Endothelial cell of umbilical vein (primary cell): ENCODE data around the gene NFKB1. TPM values are rescaled to one million over a fixed set of nuclear protein-coding genes. Genes with fewer than 3 reads are reported as not detected.

Experiments used
- BruUV-seq: library from RNA; stranded (reverse); fragments of 400-500 nt; replicated peaks from 2 replicates; lab custom pipeline; 2021; lab: Mats Ljungman, UMichigan
- CTCF ChIA-PET: fragments of 300-600, 350-600 bp; sonication (Branson Sonifier 250); formaldehyde crosslinking; loops from one replicate; lab custom pipeline; 2021; ENCODE audit warnings: antibody characterized with exemption, inconsistent platforms; lab: Charles Lee
- POLR2A ChIA-PET: fragments of 300-600, 350-600 bp; sonication (Branson Sonifier 250); formaldehyde crosslinking; loops from one replicate; lab custom pipeline; 2021; ENCODE audit warnings: antibody characterized with exemption, inconsistent platforms; lab: Charles Lee
- DNase-seq: peaks from one replicate; pipeline ENCODE4 v3.0.0-alpha.2; 2011; ENCODE audit warnings: low read depth, low spot score
- FAIRE-seq: peaks from 2 replicates; lab custom pipeline; 2011; peaks lifted over from hg19 to GRCh38; lab: Jason Lieb, UNC
- H2AFZ ChIP-seq: 2 replicates; pipeline ENCODE4 v1.6.0; 2012; ENCODE audit warnings: low read depth, low read length, control low read depth, inconsistent platforms
- H3K27ac ChIP-seq: 2 replicates; pipeline ENCODE4 v1.5.1; 2011; ENCODE audit warnings: low read depth, mild to moderate bottlenecking, control low read depth, low read length, moderate library complexity; ENCODE audit not compliant: insufficient read depth
- H3K27me3 ChIP-seq, 2 experiments: 2 replicates each; pipeline versions ENCODE4 v1.6.0 to v1.6.1; 2011; ENCODE audit warnings: low read length in 2 of 2, mixed read lengths in 1 of 2; ENCODE audit not compliant: control insufficient read depth in 2 of 2, insufficient read depth in 2 of 2
- H3K36me3 ChIP-seq, 2 experiments: 2 replicates in 1 of 2; 3 replicates in 1 of 2; pipeline ENCODE4 v1.5.1; 2011; ENCODE audit warnings: low read length in 2 of 2, mild to moderate bottlenecking in 1 of 2, moderate library complexity in 1 of 2; ENCODE audit not compliant: control insufficient read depth in 2 of 2, insufficient read depth in 2 of 2; ENCODE audit errors: extremely low read depth in 1 of 2
- H3K4me1 ChIP-seq: 3 replicates; pipeline ENCODE4 v1.5.1; 2011; ENCODE audit warnings: mild to moderate bottlenecking, low read length; ENCODE audit not compliant: control insufficient read depth, insufficient read depth; ENCODE audit errors: extremely low read depth
- H3K4me2 ChIP-seq: 2 replicates; pipeline ENCODE4 v1.6.1; 2011; ENCODE audit warnings: low read length, control low read depth, mixed read lengths; ENCODE audit not compliant: insufficient read depth
- H3K4me3 ChIP-seq, 3 experiments: fragments of 200-600 bp in 1 of 3; sonication (generic), shearing (Covaris generic) in 1 of 3; replicated peaks in 1 of 3; 2 replicates each; pipeline ENCODE4 v1.5.1; 2011 to 2016; ENCODE audit warnings: control low read depth in 3 of 3, low read length in 3 of 3, mild to moderate bottlenecking in 2 of 3, inconsistent platforms in 1 of 3, low read depth in 1 of 3, moderate library complexity in 1 of 3; ENCODE audit not compliant: insufficient read depth in 1 of 3
- H3K79me2 ChIP-seq: 2 replicates; pipeline ENCODE4 v1.6.0; 2012; ENCODE audit warnings: low read length, inconsistent platforms; ENCODE audit not compliant: control insufficient read depth, insufficient read depth
- H3K9ac ChIP-seq: replicated peaks from 2 replicates; pipeline ENCODE3; 2011; ENCODE audit warnings: low read length, control low read depth; ENCODE audit not compliant: insufficient read depth; ENCODE audit errors: extremely low read depth
- H3K9me1 ChIP-seq: replicated peaks from 3 replicates; pipeline ENCODE4 v1.6.0; 2011; ENCODE audit warnings: mild to moderate bottlenecking, low read length; ENCODE audit not compliant: control insufficient read depth, insufficient read depth; ENCODE audit errors: extremely low read depth
- H3K9me3 ChIP-seq: replicated peaks from 2 replicates; pipeline ENCODE4 v1.5.1; 2012; ENCODE audit warnings: low read length, inconsistent platforms; ENCODE audit not compliant: control insufficient read depth, insufficient read depth
- H4K20me1 ChIP-seq: replicated peaks from 2 replicates; pipeline ENCODE3; 2011; ENCODE audit warnings: mild to moderate bottlenecking, low read length; ENCODE audit not compliant: control insufficient read depth, insufficient read depth; ENCODE audit errors: extremely low read depth
- EZH2 ChIP-seq: IDR thresholded peaks from 2 replicates; pipeline ENCODE4 v1.6.1; 2012; ENCODE audit warnings: borderline replicate concordance, low read depth, mild to moderate bottlenecking, moderate library complexity, low read length, inconsistent platforms; ENCODE audit not compliant: severe bottlenecking
- FOS ChIP-seq: IDR thresholded peaks from 2 replicates; pipeline ENCODE4 v1.6.1; 2011; ENCODE audit warnings: mild to moderate bottlenecking, low read length, moderate library complexity, borderline replicate concordance; ENCODE audit not compliant: insufficient read depth
- GATA2 ChIP-seq: IDR thresholded peaks from 2 replicates; pipeline ENCODE4 v1.7.0; 2011; ENCODE audit warnings: low read depth, mild to moderate bottlenecking, moderate library complexity, mixed read lengths, low read length; ENCODE audit not compliant: insufficient read length, insufficient read depth
- MYC ChIP-seq: IDR thresholded peaks from one replicate; pipeline ENCODE4 v1.6.1; 2011; ENCODE audit warnings: mild to moderate bottlenecking, low read depth, low read length
- POLR2AphosphoS5 ChIP-seq: IDR thresholded peaks from 2 replicates; pipeline ENCODE4 v1.6.1; 2012; ENCODE audit warnings: low read depth, mild to moderate bottlenecking, control low read depth, low read length, moderate library complexity; ENCODE audit not compliant: insufficient read depth
- dilution Hi-C: fragments of 300-500 bp; cut with MboI; formaldehyde crosslinking; loops from one replicate; pipeline ENCODE4 v1.15.0; 2019; ENCODE audit warnings: low sequenced_read_pairs; ENCODE audit not compliant: extremely low pct_ligation_motif_present
- intact Hi-C: fragments of 100-400 bp; cut with micrococcal nuclease; formaldehyde crosslinking; loops from one replicate; pipeline ENCODE4 v1.10.0; 2022
- polyA plus RNA-seq, 4 experiments: library from polyadenylated mRNA; depleted of rRNA in 3 of 4; stranded (reverse) in 3 of 4; unstranded in 1 of 4; fragments of >200 nt; gene quantifications; 2 replicates each; pipeline versions ENCODE4 v1.2.1 to v1.2.3, GENCODE V29; 2011 to 2012; ENCODE audit warnings: missing spikeins in 1 of 4
- total RNA-seq: library from RNA; stranded (reverse); gene quantifications from 2 replicates; pipeline ENCODE4 v1.2.3, GENCODE V29; 2021

The NFKB1 gene
- total and polyA plus RNA-seq, 2 donors (not counting 3 experiments of a cell fraction or from before 2014, with no cell fraction given), result 21.3 to 41.4 TPM

- dilution Hi-C loops (no loop called here), intact Hi-C loops (no loop called here)
- H3K9me3 ChIP-seq, result no peaks in the 10 kb centered on the region
- H4K20me1 ChIP-seq, result no peaks in the 10 kb centered on the region
- no peaks in the 10 kb centered on the region for H3K36me3 ChIP-seq
- H3K27ac ChIP-seq, result no peak overlapping the region
- H2AFZ ChIP-seq, result no peak overlapping the region
- H3K9me1 ChIP-seq, result peaks cover 3% of the 10 kb centered on the region
- peaks cover 15% of the 10 kb centered on the region for H3K4me1 ChIP-seq
- CTCF ChIA-PET, result no interaction called here
- FAIRE-seq, result no peak
- no peak overlapping the region for H3K4me2 ChIP-seq
- H3K27me3 ChIP-seq, result no peaks in the 10 kb centered on the region
- POLR2A ChIA-PET, result no interaction called here
- no peak overlapping the region for H3K9ac ChIP-seq
- TSS peak; percentile 16 for BruUV-seq
- TF ChIP-seq GATA2 (no peak), POLR2AphosphoS5 (no peak), EZH2 (no peak), FOS (no peak)
- no peak overlapping the region for H3K4me3 ChIP-seq
- H3K79me2 ChIP-seq, result peaks cover 6% of the 10 kb centered on the region
- no peak for DNase-seq
Measured at GRCh38 chr4:102531462-102531861, 30.3 kb downstream of the NFKB1 start.

- ChIA-PET CTCF (no interaction called here), POLR2A (no interaction called here)
Measured at GRCh38 chr4:102533348-102533747, 32.2 kb downstream of the NFKB1 start.

More at GRCh38 chr4:102533348-102533747, 32.2 kb downstream of the NFKB1 start:
- intact Hi-C loops, result no loop called here
- no peak overlapping the region for H3K4me2 ChIP-seq
- no peak overlapping the region for H3K9ac ChIP-seq
- H4K20me1 ChIP-seq, result no peaks in the 10 kb centered on the region
- FAIRE-seq (no peak), DNase-seq (no peak)
- H3K79me2 ChIP-seq, result peaks cover 2% of the 10 kb centered on the region
- no peak overlapping the region for H3K4me3 ChIP-seq
- no peak overlapping the region for H3K27ac ChIP-seq
- TF ChIP-seq GATA2 (no peak), EZH2 (no peak), MYC (no peak)
- H3K4me1 ChIP-seq, result peaks cover 7% of the 10 kb centered on the region
- no peaks in the 10 kb centered on the region for H3K9me3 ChIP-seq
- BruUV-seq, result no TSS peak
- no peaks in the 10 kb centered on the region for H3K27me3 ChIP-seq
- peaks cover 3% of the 10 kb centered on the region for H3K9me1 ChIP-seq
- H3K36me3 ChIP-seq, result no peaks in the 10 kb centered on the region
- no peak overlapping the region for H2AFZ ChIP-seq
- dilution Hi-C loops, result no loop called here
